ENCODE results near the gene HEMK1.

Gene HEMK1

DNA sequence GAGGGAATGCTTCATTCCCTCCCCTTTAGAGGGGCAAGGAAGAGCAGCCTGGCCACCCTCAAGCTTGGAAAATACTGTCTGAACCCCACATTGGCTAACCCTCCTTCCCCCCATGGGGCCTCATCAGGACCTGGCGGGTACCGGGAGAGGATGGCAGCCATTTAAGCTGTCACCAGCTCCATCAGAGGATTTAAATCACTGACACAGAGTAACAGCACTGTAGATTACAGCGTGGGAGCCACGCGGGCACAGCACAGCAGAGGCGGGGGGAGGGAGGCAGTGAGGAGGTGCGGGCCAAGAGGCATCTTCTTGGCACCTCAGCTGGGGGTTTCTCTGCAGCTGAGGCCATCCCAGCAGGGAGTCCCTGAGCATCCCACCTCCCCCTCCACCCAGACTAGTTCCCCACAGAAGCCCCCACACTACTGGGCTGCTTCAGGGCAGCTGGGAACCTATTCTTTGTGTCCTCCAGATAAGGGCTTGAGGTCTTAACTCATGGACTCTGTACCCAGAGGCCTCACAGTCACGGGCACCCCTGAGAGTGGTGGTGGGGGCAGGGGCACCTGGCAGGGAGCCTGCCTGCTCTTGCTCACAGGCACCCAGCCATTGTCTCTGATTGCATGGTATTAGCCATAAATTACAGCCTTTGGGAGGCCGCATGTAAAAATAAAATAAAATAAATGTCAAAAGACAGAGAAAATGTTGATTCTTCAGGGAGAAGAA, 44.0 kb upstream of the HEMK1 start:
- Histone ChIP-seq H3K27me3 (replicated peaks) (peaks cover 8% of the 10 kb centered on the region), H3K36me3 (replicated peaks) (no peaks in the 10 kb centered on the region), H3K27ac (no peak overlapping the region), H3K4me3 (ENCODE audit: low read depth, low read length) (no peak overlapping the region)
- in situ Hi-C loops (cut with HindIII; ENCODE audit: low pct_ligation_motif_present, low sequenced_read_pairs) = no loop called here
- TF ChIP-seq, protein P1, sequence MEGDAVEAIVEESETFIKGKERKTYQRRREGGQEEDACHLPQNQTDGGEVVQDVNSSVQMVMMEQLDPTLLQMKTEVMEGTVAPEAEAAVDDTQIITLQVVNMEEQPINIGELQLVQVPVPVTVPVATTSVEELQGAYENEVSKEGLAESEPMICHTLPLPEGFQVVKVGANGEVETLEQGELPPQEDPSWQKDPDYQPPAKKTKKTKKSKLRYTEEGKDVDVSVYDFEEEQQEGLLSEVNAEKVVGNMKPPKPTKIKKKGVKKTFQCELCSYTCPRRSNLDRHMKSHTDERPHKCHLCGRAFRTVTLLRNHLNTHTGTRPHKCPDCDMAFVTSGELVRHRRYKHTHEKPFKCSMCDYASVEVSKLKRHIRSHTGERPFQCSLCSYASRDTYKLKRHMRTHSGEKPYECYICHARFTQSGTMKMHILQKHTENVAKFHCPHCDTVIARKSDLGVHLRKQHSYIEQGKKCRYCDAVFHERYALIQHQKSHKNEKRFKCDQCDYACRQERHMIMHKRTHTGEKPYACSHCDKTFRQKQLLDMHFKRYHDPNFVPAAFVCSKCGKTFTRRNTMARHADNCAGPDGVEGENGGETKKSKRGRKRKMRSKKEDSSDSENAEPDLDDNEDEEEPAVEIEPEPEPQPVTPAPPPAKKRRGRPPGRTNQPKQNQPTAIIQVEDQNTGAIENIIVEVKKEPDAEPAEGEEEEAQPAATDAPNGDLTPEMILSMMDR (IDR thresholded peaks at IDR 0.05; ENCODE audit: low read depth, low read length, missing control alignments) = no peak
- no peak for DNase-seq

DNA sequence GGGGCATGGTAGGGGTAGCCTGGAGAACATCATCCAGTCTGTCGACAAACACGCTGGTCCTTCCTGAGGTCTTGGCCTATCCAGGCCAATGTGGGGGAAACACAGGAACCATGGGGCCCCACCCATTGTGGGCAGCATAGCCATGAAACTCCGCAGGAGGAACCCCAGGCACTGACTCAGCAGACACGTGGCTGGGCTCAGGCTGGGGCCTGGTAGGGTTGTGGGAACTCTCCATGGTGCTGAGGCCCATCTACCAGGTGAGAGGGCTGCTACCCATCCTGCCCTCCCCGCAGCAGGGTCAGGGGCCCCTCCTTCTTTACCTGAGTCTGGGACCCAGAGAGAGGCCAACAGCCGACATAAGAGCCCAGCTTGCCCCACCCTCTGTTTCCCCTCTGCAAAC, 43.3 kb upstream of the HEMK1 start:
- in situ Hi-C loops (cut with HindIII; ENCODE audit: low pct_ligation_motif_present, low sequenced_read_pairs) = no loop called here
- Histone ChIP-seq H3K4me3 (ENCODE audit: low read depth, low read length) (no peak overlapping the region), H3K27me3 (replicated peaks) (peaks cover 13% of the 10 kb centered on the region), H3K27ac (no peak overlapping the region), H3K36me3 (replicated peaks) (no peaks in the 10 kb centered on the region)
- TF ChIP-seq, protein P1 (IDR thresholded peaks at IDR 0.05; ENCODE audit: low read depth, low read length, missing control alignments) = no peak
- peak; percentile 32 for DNase-seq

DNA sequence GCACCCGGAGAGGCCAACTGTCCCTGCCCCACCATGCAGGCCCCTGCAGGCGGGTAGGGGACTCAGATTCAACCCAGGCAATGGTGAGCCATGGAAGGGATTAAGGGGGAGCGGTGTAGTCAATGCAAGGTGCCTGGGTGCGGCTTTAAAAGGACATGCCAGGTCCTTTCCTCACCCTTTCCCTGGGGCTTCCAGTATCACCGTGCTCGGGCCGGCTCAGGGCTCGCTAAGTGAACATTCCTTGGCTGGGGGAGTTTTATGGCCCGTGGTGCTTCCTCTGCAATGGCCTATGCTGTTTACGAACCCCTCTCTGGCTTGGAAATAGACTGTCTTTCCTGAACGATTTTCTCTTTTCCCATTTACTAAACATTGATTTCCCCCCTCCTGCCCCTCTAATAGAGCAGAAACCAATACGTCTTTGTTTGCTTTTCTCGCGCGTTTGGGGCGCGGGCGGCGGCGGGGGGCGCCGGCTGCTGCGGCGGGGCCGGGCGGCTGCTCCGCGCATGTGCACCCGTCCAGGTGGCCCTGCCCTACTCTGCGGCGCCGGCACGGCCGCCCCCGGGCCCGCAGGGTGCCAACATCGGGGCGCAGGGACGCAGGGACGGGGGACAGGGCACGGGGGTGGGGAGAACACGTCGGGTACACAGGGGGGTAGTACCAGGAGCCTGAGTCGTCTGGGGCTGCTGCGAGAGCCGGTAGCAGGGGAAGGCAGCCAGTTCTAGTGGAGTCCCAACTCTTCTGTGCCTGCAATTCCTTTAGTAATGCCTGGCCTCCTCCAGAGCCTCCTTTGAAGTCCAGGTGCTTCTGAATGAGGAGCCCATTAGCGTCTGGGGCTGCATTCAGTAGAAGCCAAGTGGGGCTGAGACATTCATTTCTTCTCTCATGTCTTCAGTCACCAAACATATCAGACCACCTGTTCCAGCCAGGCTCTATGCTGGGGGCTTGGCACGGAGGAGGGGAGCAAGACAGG, 39.0 kb upstream of the HEMK1 start:
- peaks cover 21% of the 10 kb centered on the region for H3K27me3 ChIP-seq (replicated peaks)
- no peak overlapping the region for H3K27ac ChIP-seq
- in situ Hi-C loops (cut with HindIII; ENCODE audit: low pct_ligation_motif_present, low sequenced_read_pairs) = no loop called here
- TF ChIP-seq, protein P1 (IDR thresholded peaks at IDR 0.05; ENCODE audit: low read depth, low read length, missing control alignments) = no peak
- DNase-seq = no peak
- no peaks in the 10 kb centered on the region for H3K36me3 ChIP-seq (replicated peaks)
- no peak overlapping the region for H3K4me3 ChIP-seq (ENCODE audit: low read depth, low read length)

DNA sequence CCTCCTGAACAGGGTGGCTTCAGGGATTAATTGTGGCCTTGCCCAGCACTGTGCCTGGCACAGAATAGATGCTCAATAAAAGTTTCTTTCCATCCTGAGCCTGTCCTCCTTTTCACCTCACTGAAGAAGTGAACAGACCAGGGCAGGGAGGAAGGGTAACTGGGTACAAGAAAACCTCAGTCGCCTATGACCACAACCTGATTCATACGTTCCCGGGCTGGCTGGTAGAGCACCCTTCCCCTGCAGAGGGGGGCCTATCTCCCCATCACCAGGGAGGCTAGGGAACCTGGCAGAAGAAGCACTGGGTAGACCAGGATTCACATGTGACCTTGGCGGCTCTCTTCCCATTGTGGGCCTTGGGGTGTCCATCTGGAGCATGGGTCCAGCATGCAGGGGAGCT, 38.1 kb upstream of the HEMK1 start:
- Histone ChIP-seq H3K4me3 (ENCODE audit: low read depth, low read length) (no peak overlapping the region), H3K36me3 (replicated peaks) (no peaks in the 10 kb centered on the region), H3K27ac (no peak overlapping the region), H3K27me3 (replicated peaks) (peaks cover 21% of the 10 kb centered on the region)
- in situ Hi-C loops (cut with HindIII; ENCODE audit: low pct_ligation_motif_present, low sequenced_read_pairs) = no loop called here
- TF ChIP-seq, protein P1 (IDR thresholded peaks at IDR 0.05; ENCODE audit: low read depth, low read length, missing control alignments) = no peak
- DNase-seq = no peak

DNA sequence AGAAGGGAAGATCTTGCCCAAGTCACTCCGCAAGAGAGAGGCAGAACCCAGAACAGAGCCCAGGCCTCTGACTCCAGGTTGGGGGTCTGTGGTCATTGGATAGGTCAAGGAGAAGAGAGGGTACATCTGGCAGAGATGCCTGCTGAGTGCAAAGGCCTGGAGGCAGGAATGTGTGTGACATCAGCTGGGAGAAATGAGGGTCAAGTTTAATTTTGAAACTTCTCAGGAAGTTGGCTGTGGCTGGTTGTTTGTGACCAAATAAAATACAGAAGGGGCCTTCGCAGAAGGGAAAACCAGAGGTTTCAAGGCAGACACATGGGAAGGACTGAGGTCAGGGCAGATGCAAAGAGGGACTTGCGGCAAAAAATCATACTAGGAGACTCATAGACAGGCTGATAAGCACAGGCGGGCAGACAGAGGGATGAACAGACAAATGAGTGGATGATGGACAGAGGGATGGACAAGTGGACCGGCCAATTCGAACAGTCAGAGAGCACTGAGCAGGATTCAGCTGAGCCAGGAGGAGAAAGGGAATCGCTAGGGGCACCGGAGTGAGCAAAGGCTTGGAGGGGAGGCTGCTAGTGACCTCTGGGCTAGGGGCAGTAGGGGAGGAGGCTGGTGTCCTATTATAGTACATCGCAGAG, 37.1 kb upstream of the HEMK1 start:
- in situ Hi-C loops (cut with HindIII; ENCODE audit: low pct_ligation_motif_present, low sequenced_read_pairs) = no loop called here
- Histone ChIP-seq H3K4me3 (ENCODE audit: low read depth, low read length) (no peak overlapping the region), H3K36me3 (replicated peaks) (no peaks in the 10 kb centered on the region), H3K27ac (no peak overlapping the region), H3K27me3 (replicated peaks) (peaks cover 21% of the 10 kb centered on the region)
- TF ChIP-seq, protein P1 (IDR thresholded peaks at IDR 0.05; ENCODE audit: low read depth, low read length, missing control alignments) = peak; percentile 29
- peak; percentile 16 for DNase-seq

Measured in brain microvascular endothelial cell (primary cell).